Tibial artery (tissue), 4 donors: ENCODE data around the gene PAQR4.

Experiments used
- DNase-seq, 2 donors: peaks; one replicate each; pipeline ENCODE4 v3.0.0-alpha.2; 2019
- H3K27ac ChIP-seq, 2 donors: fragments of 200-600 bp; sonication (generic) in 1 of 2; 1 replicate in 1 of 2; 2 replicates in 1 of 2; pipeline ENCODE4 v1.5.1; 2018 to 2019; ENCODE audit warnings: mild to moderate bottlenecking in 1 of 2
- H3K27me3 ChIP-seq, 2 donors: fragments of 200-600 bp; sonication (generic) in 1 of 2; one replicate each; pipeline versions ENCODE4 v1.5.1 to v1.6.0; 2016 to 2019
- H3K36me3 ChIP-seq, 3 donors: fragments of 200-600 bp; sonication (generic) in 2 of 3; one replicate each; pipeline ENCODE4 v1.5.1; 2016 to 2019; ENCODE audit warnings: mild to moderate bottlenecking in 2 of 3
- H3K4me1 ChIP-seq, 4 donors: fragments of 200-600 bp; sonication (generic) in 2 of 4; 1 replicate in 3 of 4; 2 replicates in 1 of 4; pipeline ENCODE4 v1.5.1; 2016 to 2019
- H3K4me3 ChIP-seq, 2 donors: fragments of 200-600 bp; sonication (generic) in 1 of 2; 1 replicate in 1 of 2; 2 replicates in 1 of 2; pipeline ENCODE4 v1.5.1; 2018 to 2019; ENCODE audit warnings: mild to moderate bottlenecking in 2 of 2
- H3K9me3 ChIP-seq, 3 donors: fragments of 200-600 bp; sonication (generic) in 1 of 3; one replicate each; pipeline ENCODE4 v1.5.1; 2016 to 2019
- CTCF ChIP-seq, 2 experiments: fragments of 200-600 bp in 1 of 2; fragments of 450-650 bp in 1 of 2; IDR thresholded peaks; one replicate each; pipeline ENCODE4 v1.5.1; 2017 to 2019; ENCODE audit warnings: antibody characterized with exemption in 2 of 2, mild to moderate bottlenecking in 1 of 2, moderate library complexity in 1 of 2
- intact Hi-C: fragments of 100-400 bp; cut with DNase I; formaldehyde crosslinking; loops from one replicate; pipeline ENCODE4 v1.15.0; 2023; ENCODE audit warnings: low total_unique reads

PAQR4 gene

GRCh38 chr16:3000540-3000939, 31.4 kb downstream of the PAQR4 start:
- H3K4me3 ChIP-seq: no peak overlapping the region
- H3K27ac ChIP-seq: no peak overlapping the region
- no peak for TF ChIP-seq CTCF (IDR thresholded peaks at IDR 0.05)
- no peaks in the 10 kb centered on the region for H3K9me3 ChIP-seq
- DNase-seq: no peak
- H3K27me3 ChIP-seq: peaks cover 0 to 60% of the 10 kb centered on the region in 2 donors
- intact Hi-C loops: no loop called here
- peaks cover 0 to 5% (median 4%) of the 10 kb centered on the region in 4 donors for H3K4me1 ChIP-seq
- no peaks in the 10 kb centered on the region for H3K36me3 ChIP-seq

GRCh38 chr16:3001316-3001715, 32.2 kb downstream of the PAQR4 start:
- Histone ChIP-seq H3K9me3 (no peaks in the 10 kb centered on the region), H3K27ac (no peak overlapping the region), H3K4me3 (no peak overlapping the region), H3K27me3 (peaks cover 0 to 61% of the 10 kb centered on the region in 2 donors), H3K36me3 (no peaks in the 10 kb centered on the region), H3K4me1 (peaks cover 0 to 5% (median 4%) of the 10 kb centered on the region in 4 donors)
- TF ChIP-seq CTCF (IDR thresholded peaks at IDR 0.05): no peak
- no peak for DNase-seq
- intact Hi-C loops: no loop called here

GRCh38 chr16:3003582-3004270, 34.6 kb downstream of the PAQR4 start:
- H3K36me3 ChIP-seq: no peaks in the 10 kb centered on the region
- peak; percentile 40 to 51 for TF ChIP-seq CTCF (IDR thresholded peaks at IDR 0.05)
- H3K9me3 ChIP-seq: no peaks in the 10 kb centered on the region
- intact Hi-C loops: loop anchor here (2.0 kb wide), 1 partner anchor 25 kb away; no protein-coding TSS in a partner anchor
- peak; percentile 91 to 97 for DNase-seq
- H3K27ac ChIP-seq: no peak overlapping the region
- peak overlapping the region; percentile 19 to 35 for H3K4me3 ChIP-seq
- peaks cover 0 to 5% (median 4%) of the 10 kb centered on the region in 4 donors for H3K4me1 ChIP-seq
- peaks cover 0 to 64% of the 10 kb centered on the region in 2 donors for H3K27me3 ChIP-seq

GRCh38 chr16:3004319-3004718, 35.2 kb downstream of the PAQR4 start:
- Histone ChIP-seq H3K27me3 (peaks cover 0 to 65% of the 10 kb centered on the region in 2 donors), H3K4me1 (peaks cover 0 to 5% (median 4%) of the 10 kb centered on the region in 4 donors), H3K36me3 (no peaks in the 10 kb centered on the region), H3K9me3 (no peaks in the 10 kb centered on the region), H3K27ac (no peak overlapping the region), H3K4me3 (peak overlapping the region; percentile 19 to 35)
- intact Hi-C loops: no loop called here
- no peak for DNase-seq
- no peak for TF ChIP-seq CTCF (IDR thresholded peaks at IDR 0.05)

- intact Hi-C loops: no loop called here
- TF ChIP-seq CTCF (IDR thresholded peaks at IDR 0.05): no peak
- H3K36me3 ChIP-seq: no peaks in the 10 kb centered on the region
- H3K4me3 ChIP-seq: peak overlapping the region in 1 of 2 donors; percentile 5
- no peaks in the 10 kb centered on the region for H3K9me3 ChIP-seq
- DNase-seq: no peak
- H3K4me1 ChIP-seq: peaks cover 0 to 5% (median 4%) of the 10 kb centered on the region in 4 donors
- no peak overlapping the region for H3K27ac ChIP-seq
- peaks cover 0 to 68% of the 10 kb centered on the region in 2 donors for H3K27me3 ChIP-seq
Observed at GRCh38 chr16:3004781-3005284, 35.7 kb downstream of the PAQR4 start.
